Measurements from ENCODE around the gene PRR29. TPM values are rescaled to one million over a fixed set of nuclear protein-coding genes. Genes with fewer than 3 reads are reported as not detected.

PRR29 gene
- polyA plus RNA-seq, 1 donor from 2014 or later: 2.8 TPM

GRCh38 chr17:64024215-64024654 is 26.1 kb downstream of the PRR29 start:
- no peaks in the 10 kb centered on the region for H3K9me2 ChIP-seq (ENCODE audit: insufficient read depth, low read length)
- TF ChIP-seq POLR2AphosphoS5 (IDR thresholded peaks at IDR 0.05): no peak
- no peak for TF ChIP-seq SMC3 (conservative IDR thresholded peaks at IDR 0.05; ENCODE audit: poor library complexity)
- no peak for TF ChIP-seq TAF1 (IDR thresholded peaks at IDR 0.05; ENCODE audit: low read depth)
- TF ChIP-seq RAD21 (conservative IDR thresholded peaks at IDR 0.05): no peak
- TF ChIP-seq REST (IDR thresholded peaks at IDR 0.05; ENCODE audit: borderline replicate concordance): no peak
- no peak for TF ChIP-seq EP300 (conservative IDR thresholded peaks at IDR 0.05; ENCODE audit: poor library complexity, severe bottlenecking)
- TF ChIP-seq EZH2 (IDR thresholded peaks at IDR 0.05; ENCODE audit: borderline replicate concordance, insufficient read depth, low read length, poor library complexity, severe bottlenecking): no peak
- TF ChIP-seq MXI1 (conservative IDR thresholded peaks at IDR 0.05; ENCODE audit: poor library complexity, severe bottlenecking): no peak
- TF ChIP-seq CTCF (IDR thresholded peaks at IDR 0.05; ENCODE audit: poor library complexity, severe bottlenecking): no peak
- H2AFZ ChIP-seq (ENCODE audit: low read depth, low read length): no peak overlapping the region
- no peaks in the 10 kb centered on the region for H3K79me2 ChIP-seq (replicated peaks; ENCODE audit: insufficient read depth, low read length)
- H3K4me2 ChIP-seq (ENCODE audit: low read length): no peak overlapping the region
- H3K27ac ChIP-seq (ENCODE audit: low read length): no peak overlapping the region
- H3K9me3 ChIP-seq (ENCODE audit: low read length): no peaks in the 10 kb centered on the region
- H3K27me3 ChIP-seq (ENCODE audit: insufficient read depth, low read depth, low read length): no peaks in the 10 kb centered on the region
- H3K9ac ChIP-seq (ENCODE audit: low read length): no peak overlapping the region
- H3K4me3 ChIP-seq (ENCODE audit: low read length): no peak overlapping the region
- H3K36me3 ChIP-seq (ENCODE audit: insufficient read depth, low read length): no peaks in the 10 kb centered on the region
- H4K20me1 ChIP-seq (ENCODE audit: insufficient read depth): no peaks in the 10 kb centered on the region
- no peaks in the 10 kb centered on the region for H3F3A ChIP-seq (ENCODE audit: insufficient read depth, low read length, poor library complexity, severe bottlenecking)

GRCh38 chr17:64024781-64025731 is 26.9 kb downstream of the PRR29 start:
- Histone ChIP-seq H3K9ac (ENCODE audit: low read length) (no peak overlapping the region), H3K9me3 (ENCODE audit: low read length) (no peaks in the 10 kb centered on the region), H3K79me2 (replicated peaks; ENCODE audit: insufficient read depth, low read length) (no peaks in the 10 kb centered on the region), H3K27ac (ENCODE audit: low read length) (no peak overlapping the region), H3K4me3 (ENCODE audit: low read length) (no peak overlapping the region), H3K36me3 (ENCODE audit: insufficient read depth, low read length) (no peaks in the 10 kb centered on the region), H3K4me2 (ENCODE audit: low read length) (no peak overlapping the region), H2AFZ (ENCODE audit: low read depth, low read length) (no peak overlapping the region), H3F3A (ENCODE audit: insufficient read depth, low read length, poor library complexity, severe bottlenecking) (no peaks in the 10 kb centered on the region), H3K27me3 (ENCODE audit: insufficient read depth, low read depth, low read length) (no peaks in the 10 kb centered on the region), H3K9me2 (ENCODE audit: insufficient read depth, low read length) (no peaks in the 10 kb centered on the region), H4K20me1 (ENCODE audit: insufficient read depth) (no peaks in the 10 kb centered on the region)
- TF ChIP-seq MXI1 (conservative IDR thresholded peaks at IDR 0.05; ENCODE audit: poor library complexity, severe bottlenecking) (no peak), REST (IDR thresholded peaks at IDR 0.05; ENCODE audit: borderline replicate concordance) (no peak), SMC3 (conservative IDR thresholded peaks at IDR 0.05; ENCODE audit: poor library complexity) (no peak), RAD21 (conservative IDR thresholded peaks at IDR 0.05) (no peak), TAF1 (IDR thresholded peaks at IDR 0.05; ENCODE audit: low read depth) (no peak), EZH2 (IDR thresholded peaks at IDR 0.05; ENCODE audit: borderline replicate concordance, insufficient read depth, low read length, poor library complexity, severe bottlenecking) (no peak), CTCF (IDR thresholded peaks at IDR 0.05; ENCODE audit: poor library complexity, severe bottlenecking) (no peak), EP300 (conservative IDR thresholded peaks at IDR 0.05; ENCODE audit: poor library complexity, severe bottlenecking) (no peak), POLR2AphosphoS5 (IDR thresholded peaks at IDR 0.05) (no peak)
